ENCODE measurements around the gene RRBP1.

Gene RRBP1

GRCh38 chr20:17640146-17640874, 41.7 kb downstream of the RRBP1 start:
- no peak overlapping the region for H3K4me3 ChIP-seq (ENCODE audit: low read length)
- peaks cover 32% of the 10 kb centered on the region for H3K36me3 ChIP-seq (replicated peaks; ENCODE audit: insufficient read depth, low read length)
- no peaks in the 10 kb centered on the region for H3K9me2 ChIP-seq (replicated peaks; ENCODE audit: insufficient read depth, low read length)
- H3F3A ChIP-seq (ENCODE audit: insufficient read depth, low read length), result no peaks in the 10 kb centered on the region
- H3K27ac ChIP-seq (ENCODE audit: low read length), result no peak overlapping the region
- H4K20me1 ChIP-seq (ENCODE audit: insufficient read depth, low read length), result peaks cover 29% of the 10 kb centered on the region
- H3K79me2 ChIP-seq (ENCODE audit: low read length), result peaks cover 98% of the 10 kb centered on the region
- no peak for DNase-seq
- no peak overlapping the region for H3K9ac ChIP-seq (ENCODE audit: low read length)
- H3K4me2 ChIP-seq (ENCODE audit: low read depth, low read length), result no peak overlapping the region
- H2AFZ ChIP-seq (ENCODE audit: low read length), result no peak overlapping the region
- H3K4me1 ChIP-seq (ENCODE audit: low read length), result no peaks in the 10 kb centered on the region
- TF ChIP-seq, protein P1, sequence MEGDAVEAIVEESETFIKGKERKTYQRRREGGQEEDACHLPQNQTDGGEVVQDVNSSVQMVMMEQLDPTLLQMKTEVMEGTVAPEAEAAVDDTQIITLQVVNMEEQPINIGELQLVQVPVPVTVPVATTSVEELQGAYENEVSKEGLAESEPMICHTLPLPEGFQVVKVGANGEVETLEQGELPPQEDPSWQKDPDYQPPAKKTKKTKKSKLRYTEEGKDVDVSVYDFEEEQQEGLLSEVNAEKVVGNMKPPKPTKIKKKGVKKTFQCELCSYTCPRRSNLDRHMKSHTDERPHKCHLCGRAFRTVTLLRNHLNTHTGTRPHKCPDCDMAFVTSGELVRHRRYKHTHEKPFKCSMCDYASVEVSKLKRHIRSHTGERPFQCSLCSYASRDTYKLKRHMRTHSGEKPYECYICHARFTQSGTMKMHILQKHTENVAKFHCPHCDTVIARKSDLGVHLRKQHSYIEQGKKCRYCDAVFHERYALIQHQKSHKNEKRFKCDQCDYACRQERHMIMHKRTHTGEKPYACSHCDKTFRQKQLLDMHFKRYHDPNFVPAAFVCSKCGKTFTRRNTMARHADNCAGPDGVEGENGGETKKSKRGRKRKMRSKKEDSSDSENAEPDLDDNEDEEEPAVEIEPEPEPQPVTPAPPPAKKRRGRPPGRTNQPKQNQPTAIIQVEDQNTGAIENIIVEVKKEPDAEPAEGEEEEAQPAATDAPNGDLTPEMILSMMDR (IDR thresholded peaks at IDR 0.05; ENCODE audit: low read length), result no peak
- no peak for TF ChIP-seq EZH2phosphoT487 (IDR thresholded peaks at IDR 0.05; ENCODE audit: low read length)
- no peak for TF ChIP-seq EZH2 (optimal IDR thresholded peaks at IDR 0.05; ENCODE audit: low read depth, low read length)
- no peaks in the 10 kb centered on the region for H3K27me3 ChIP-seq (replicated peaks; ENCODE audit: insufficient read depth, low read length)
- H3K9me3 ChIP-seq (replicated peaks; ENCODE audit: insufficient read depth, low read length), result no peaks in the 10 kb centered on the region

GRCh38 chr20:17638835-17639407, 43.1 kb downstream of the RRBP1 start:
- Histone ChIP-seq H3K27ac (ENCODE audit: low read length) (no peak overlapping the region), H3K9ac (ENCODE audit: low read length) (no peak overlapping the region), H3K9me3 (replicated peaks; ENCODE audit: insufficient read depth, low read length) (no peaks in the 10 kb centered on the region), H3K9me2 (replicated peaks; ENCODE audit: insufficient read depth, low read length) (no peaks in the 10 kb centered on the region), H3K27me3 (replicated peaks; ENCODE audit: insufficient read depth, low read length) (no peaks in the 10 kb centered on the region), H3K4me2 (ENCODE audit: low read depth, low read length) (no peak overlapping the region), H2AFZ (ENCODE audit: low read length) (no peak overlapping the region), H3K36me3 (replicated peaks; ENCODE audit: insufficient read depth, low read length) (peaks cover 32% of the 10 kb centered on the region), H3F3A (ENCODE audit: insufficient read depth, low read length) (no peaks in the 10 kb centered on the region), H3K79me2 (ENCODE audit: low read length) (peaks cover 98% of the 10 kb centered on the region), H3K4me3 (ENCODE audit: low read length) (no peak overlapping the region), H4K20me1 (ENCODE audit: insufficient read depth, low read length) (peaks cover 19% of the 10 kb centered on the region), H3K4me1 (ENCODE audit: low read length) (no peaks in the 10 kb centered on the region)
- no peak for DNase-seq
- TF ChIP-seq, protein P1 (IDR thresholded peaks at IDR 0.05; ENCODE audit: low read length), result no peak
- TF ChIP-seq EZH2phosphoT487 (IDR thresholded peaks at IDR 0.05; ENCODE audit: low read length) (no peak), EZH2 (optimal IDR thresholded peaks at IDR 0.05; ENCODE audit: low read depth, low read length) (no peak)

GRCh38 chr20:17637985-17638640, 43.9 kb downstream of the RRBP1 start:
- Histone ChIP-seq H3K4me1 (ENCODE audit: low read length) (no peaks in the 10 kb centered on the region), H3K27me3 (replicated peaks; ENCODE audit: insufficient read depth, low read length) (no peaks in the 10 kb centered on the region), H3K36me3 (replicated peaks; ENCODE audit: insufficient read depth, low read length) (peaks cover 38% of the 10 kb centered on the region), H3K9me2 (replicated peaks; ENCODE audit: insufficient read depth, low read length) (no peaks in the 10 kb centered on the region), H3K9ac (ENCODE audit: low read length) (no peak overlapping the region), H4K20me1 (ENCODE audit: insufficient read depth, low read length) (peaks cover 12% of the 10 kb centered on the region), H3K4me2 (ENCODE audit: low read depth, low read length) (no peak overlapping the region), H3F3A (ENCODE audit: insufficient read depth, low read length) (no peaks in the 10 kb centered on the region), H3K4me3 (ENCODE audit: low read length) (no peak overlapping the region), H2AFZ (ENCODE audit: low read length) (no peak overlapping the region), H3K27ac (ENCODE audit: low read length) (no peak overlapping the region), H3K9me3 (replicated peaks; ENCODE audit: insufficient read depth, low read length) (no peaks in the 10 kb centered on the region), H3K79me2 (ENCODE audit: low read length) (peaks cover 98% of the 10 kb centered on the region)
- no peak for DNase-seq
- TF ChIP-seq EZH2phosphoT487 (IDR thresholded peaks at IDR 0.05; ENCODE audit: low read length), result no peak
- TF ChIP-seq, protein P1 (IDR thresholded peaks at IDR 0.05; ENCODE audit: low read length), result no peak
- TF ChIP-seq EZH2 (optimal IDR thresholded peaks at IDR 0.05; ENCODE audit: low read depth, low read length), result no peak
